ENCODE measurements around the gene DIAPH3. TPM values are rescaled to one million over a fixed set of nuclear protein-coding genes. Genes with fewer than 3 reads are reported as not detected.

Gene DIAPH3
- polyA plus RNA-seq, 3 donors from 2014 or later, result 0.03 to 0.25 TPM; not detected in 1

DNA sequence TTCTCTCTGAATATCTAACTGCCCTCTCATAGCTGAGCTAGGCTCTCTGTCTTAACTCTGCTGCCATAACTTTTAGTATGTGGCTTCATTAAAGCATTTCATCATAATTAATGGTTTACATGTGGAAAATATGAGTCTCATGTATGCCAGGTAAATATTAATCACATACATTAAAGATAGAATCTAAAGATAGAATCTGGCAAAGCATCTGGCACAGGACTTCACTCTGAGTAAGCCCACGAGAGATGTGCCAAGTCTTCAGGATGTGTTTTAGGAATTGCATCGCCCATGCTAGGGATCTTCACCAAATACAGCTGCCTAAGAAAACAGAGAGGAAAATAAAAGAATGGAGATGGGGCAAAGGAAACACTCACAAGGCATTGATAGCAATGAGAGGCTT lies 285.8 kb downstream of the DIAPH3 start:
- Mint-ChIP-seq H3K27ac (no peak overlapping the region), H3K4me1 (no peaks in the 10 kb centered on the region), H3K4me3 (no peak overlapping the region), H3K9me3 (no peaks in the 10 kb centered on the region), H3K36me3 (peaks cover 0 to 3% (median 0%) of the 10 kb centered on the region in 3 donors), H3K27me3 (ENCODE audit: low read depth in 3 of 3) (peaks cover 0 to 3% (median 0%) of the 10 kb centered on the region in 3 donors)
- DNase-seq, result no peak

DNA sequence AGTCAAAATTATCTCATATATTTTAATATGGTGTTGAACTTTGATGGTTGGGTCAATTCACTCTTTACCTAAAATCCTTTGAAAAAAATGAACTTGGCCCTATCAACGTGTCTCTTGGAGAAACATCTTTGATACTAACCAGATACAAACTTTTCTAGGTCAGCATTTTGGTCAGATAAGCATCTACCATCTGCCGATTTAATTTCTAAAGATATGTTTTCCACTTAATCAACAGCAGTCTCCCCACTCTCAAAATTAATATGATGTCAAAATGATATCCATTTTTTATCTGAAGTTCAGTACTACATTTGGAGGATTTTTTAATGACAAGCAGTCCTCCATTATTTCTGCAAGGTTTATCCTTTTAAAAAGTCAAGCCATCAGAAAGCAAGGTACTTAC lies 288.8 kb downstream of the DIAPH3 start:
- Mint-ChIP-seq H3K4me3 (no peak overlapping the region), H3K27ac (no peak overlapping the region), H3K9me3 (no peaks in the 10 kb centered on the region), H3K36me3 (peaks cover 0 to 7% (median 0%) of the 10 kb centered on the region in 3 donors), H3K4me1 (no peaks in the 10 kb centered on the region), H3K27me3 (ENCODE audit: low read depth in 3 of 3) (peaks cover 0 to 3% (median 0%) of the 10 kb centered on the region in 3 donors)
- DNase-seq, result no peak

DNA sequence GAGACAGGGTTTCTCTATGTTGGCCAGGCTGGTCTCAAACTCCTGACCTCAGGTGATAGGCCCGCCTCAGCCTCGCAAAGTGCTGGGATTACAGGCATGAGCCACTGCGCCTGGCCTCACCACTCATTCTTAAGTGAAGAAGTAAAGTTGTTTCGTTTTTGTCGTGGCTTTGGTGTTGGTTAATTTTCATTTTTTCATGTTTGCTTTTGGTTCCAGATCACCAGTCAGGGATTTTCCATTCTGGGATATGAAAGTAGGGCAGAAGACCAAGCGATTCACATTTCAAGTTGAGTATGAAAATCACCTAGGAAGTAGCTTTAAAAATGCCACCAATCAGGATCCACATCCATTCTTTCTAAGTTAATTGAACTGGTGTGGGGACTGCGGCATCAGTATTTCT lies 289.9 kb downstream of the DIAPH3 start:
- H3K27me3 Mint-ChIP-seq (ENCODE audit: low read depth in 3 of 3), result peaks cover 0 to 3% (median 0%) of the 10 kb centered on the region in 3 donors
- H3K27ac Mint-ChIP-seq, result no peak overlapping the region
- H3K9me3 Mint-ChIP-seq, result no peaks in the 10 kb centered on the region
- H3K4me3 Mint-ChIP-seq, result no peak overlapping the region
- H3K36me3 Mint-ChIP-seq, result peaks cover 0 to 7% (median 0%) of the 10 kb centered on the region in 3 donors
- no peak for DNase-seq
- H3K4me1 Mint-ChIP-seq, result no peaks in the 10 kb centered on the region

DNA sequence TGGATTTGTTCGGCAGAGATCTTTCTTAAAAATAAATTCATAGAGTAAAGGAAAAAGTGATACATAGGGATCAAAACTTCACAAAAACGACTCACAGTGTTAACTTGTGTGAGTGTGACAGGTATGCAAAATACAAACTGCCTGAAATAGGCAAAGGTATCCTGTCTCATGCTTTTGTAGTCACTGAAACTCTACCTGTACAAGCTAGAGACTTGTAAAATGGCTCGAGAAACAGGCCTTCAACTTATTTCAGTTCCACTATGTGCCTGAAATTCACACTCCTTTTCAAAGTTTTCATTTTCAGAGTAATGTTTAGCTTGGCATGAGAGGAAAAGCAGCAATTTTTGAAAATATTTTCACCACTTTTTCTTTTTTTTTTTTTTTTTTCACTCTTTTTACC lies 290.4 kb downstream of the DIAPH3 start:
- Mint-ChIP-seq H3K27ac (no peak overlapping the region), H3K4me1 (no peaks in the 10 kb centered on the region), H3K9me3 (peaks cover 0 to 2% (median 0%) of the 10 kb centered on the region in 6 donors), H3K27me3 (ENCODE audit: low read depth in 3 of 3) (peaks cover 0 to 3% (median 0%) of the 10 kb centered on the region in 3 donors), H3K36me3 (peaks cover 0 to 7% (median 0%) of the 10 kb centered on the region in 3 donors), H3K4me3 (no peak overlapping the region)
- DNase-seq, result no peak

DNA sequence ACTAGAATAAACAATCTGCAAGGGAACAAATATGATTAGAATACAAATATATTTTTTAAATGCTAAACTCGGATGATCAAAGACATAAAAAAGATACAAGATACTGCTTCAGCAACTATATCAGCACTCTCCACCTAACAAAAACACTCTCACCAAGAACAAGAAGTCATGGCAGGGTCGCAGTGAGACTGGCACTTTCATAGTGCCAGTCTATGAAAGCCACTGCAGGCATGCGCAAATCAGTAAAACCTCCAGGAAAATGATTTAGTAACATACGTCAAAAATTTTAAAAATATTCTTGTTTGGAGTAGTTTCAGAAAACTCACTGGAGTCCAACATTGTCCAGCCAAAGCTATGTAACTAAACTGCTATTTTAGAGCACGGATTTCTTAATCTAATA lies 295.9 kb downstream of the DIAPH3 start:
- H3K9me3 Mint-ChIP-seq, result peaks cover 0 to 2% (median 0%) of the 10 kb centered on the region in 6 donors
- no peak overlapping the region for H3K27ac Mint-ChIP-seq
- no peaks in the 10 kb centered on the region for H3K4me1 Mint-ChIP-seq
- peaks cover 0 to 2% (median 0%) of the 10 kb centered on the region in 3 donors for H3K27me3 Mint-ChIP-seq (ENCODE audit: low read depth in 3 of 3)
- H3K36me3 Mint-ChIP-seq, result peaks cover 0 to 4% (median 0%) of the 10 kb centered on the region in 3 donors
- DNase-seq, result no peak
- no peak overlapping the region for H3K4me3 Mint-ChIP-seq

DNA sequence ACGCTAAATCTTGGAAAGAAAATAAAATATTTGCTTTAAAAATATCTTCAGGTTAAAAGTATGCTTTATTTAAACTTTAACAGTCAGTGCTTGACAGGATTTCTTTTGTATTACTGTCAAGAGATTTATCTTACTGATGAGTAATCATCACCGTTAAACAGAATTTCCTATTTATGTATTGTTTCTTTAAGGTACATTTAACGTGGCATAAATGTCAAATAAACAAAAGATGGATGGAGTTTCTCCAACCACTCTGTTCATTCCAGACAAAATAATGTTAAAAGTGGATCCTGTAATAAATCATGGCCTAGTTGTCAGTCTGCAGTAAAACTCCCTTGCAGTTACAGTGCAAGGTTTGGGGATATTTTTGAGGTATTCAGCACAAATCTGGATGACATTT lies 298.3 kb downstream of the DIAPH3 start:
- no peaks in the 10 kb centered on the region for H3K4me1 Mint-ChIP-seq
- peaks cover 0 to 2% (median 0%) of the 10 kb centered on the region in 3 donors for H3K27me3 Mint-ChIP-seq (ENCODE audit: low read depth in 3 of 3)
- DNase-seq, result no peak
- peaks cover 0 to 7% (median 0%) of the 10 kb centered on the region in 3 donors for H3K36me3 Mint-ChIP-seq
- H3K27ac Mint-ChIP-seq, result no peak overlapping the region
- peaks cover 0 to 2% (median 0%) of the 10 kb centered on the region in 6 donors for H3K9me3 Mint-ChIP-seq
- no peak overlapping the region for H3K4me3 Mint-ChIP-seq

DNA sequence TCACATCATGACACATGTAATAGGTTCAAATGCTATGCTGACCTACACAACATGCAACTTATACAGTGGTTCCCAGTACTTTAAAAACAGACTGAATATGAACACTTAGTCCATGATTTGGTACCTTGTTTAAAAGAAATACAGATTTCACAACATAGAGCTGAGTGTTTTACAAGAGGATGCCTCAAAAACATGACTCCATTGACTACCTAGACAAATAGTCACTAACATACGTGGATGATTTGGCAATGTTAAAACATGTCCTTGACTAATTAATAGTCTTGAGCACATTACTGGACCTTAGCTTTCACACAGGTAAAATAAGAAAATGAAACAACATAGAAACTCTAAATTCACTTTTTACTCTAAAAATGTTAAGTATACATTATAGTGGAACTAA lies 300.1 kb downstream of the DIAPH3 start:
- peaks cover 0 to under 1% (median 0%) of the 10 kb centered on the region in 6 donors for H3K9me3 Mint-ChIP-seq
- no peak overlapping the region for H3K27ac Mint-ChIP-seq
- DNase-seq, result no peak
- H3K27me3 Mint-ChIP-seq (ENCODE audit: low read depth in 3 of 3), result no peaks in the 10 kb centered on the region
- no peak overlapping the region for H3K4me3 Mint-ChIP-seq
- H3K4me1 Mint-ChIP-seq, result no peaks in the 10 kb centered on the region
- peaks cover 0 to 7% (median 0%) of the 10 kb centered on the region in 3 donors for H3K36me3 Mint-ChIP-seq

DNA sequence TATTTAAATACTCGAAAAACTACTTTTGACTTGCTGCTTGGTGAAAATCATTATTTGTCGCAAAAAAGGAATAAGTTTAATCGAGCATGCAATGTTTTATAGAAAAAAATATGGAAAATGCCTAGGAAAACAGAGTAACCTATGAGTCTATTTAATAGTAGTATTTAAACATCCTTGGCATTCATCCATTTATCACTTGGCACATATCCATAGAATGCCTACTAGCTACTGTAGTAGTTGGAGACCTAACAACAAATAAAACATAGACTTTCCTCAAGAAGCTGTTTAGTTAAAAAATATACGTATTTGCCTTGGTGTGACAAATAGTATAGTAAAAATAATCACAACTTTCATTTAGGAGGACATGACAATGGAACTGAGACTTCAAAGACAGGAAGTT lies 302.1 kb downstream of the DIAPH3 start:
- no peak overlapping the region for H3K4me3 Mint-ChIP-seq
- no peak overlapping the region for H3K27ac Mint-ChIP-seq
- no peak for DNase-seq
- H3K36me3 Mint-ChIP-seq, result peaks cover 0 to 7% (median 0%) of the 10 kb centered on the region in 3 donors
- H3K9me3 Mint-ChIP-seq, result no peaks in the 10 kb centered on the region
- no peaks in the 10 kb centered on the region for H3K27me3 Mint-ChIP-seq (ENCODE audit: low read depth in 3 of 3)
- H3K4me1 Mint-ChIP-seq, result no peaks in the 10 kb centered on the region

DNA sequence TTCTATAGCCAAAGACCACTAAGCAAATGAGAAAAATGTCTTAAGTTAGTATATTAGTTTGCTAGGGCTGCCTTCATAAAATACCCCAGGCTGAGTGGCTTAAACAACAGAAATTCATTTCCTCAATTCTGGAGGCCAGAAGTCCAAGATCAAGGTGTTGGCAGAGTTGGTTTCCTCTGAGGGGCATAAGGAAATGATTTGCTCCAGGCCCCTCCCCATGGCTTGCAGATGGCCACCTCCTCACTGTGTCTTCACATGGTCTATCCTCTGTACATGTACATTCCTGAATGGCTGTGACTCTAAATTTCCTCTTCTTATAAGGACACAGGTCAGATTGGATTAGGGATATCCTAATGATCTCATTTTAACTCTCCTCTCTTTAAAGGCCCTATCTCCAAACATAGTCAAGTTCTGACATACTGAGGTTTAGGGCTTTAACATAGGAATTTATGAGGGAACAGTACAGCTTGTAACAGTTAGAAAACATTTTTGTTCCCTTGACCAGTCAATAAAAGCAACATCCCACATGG lies 307.4 kb downstream of the DIAPH3 start:
- no peak for DNase-seq
- Mint-ChIP-seq H3K4me3 (no peak overlapping the region), H3K4me1 (no peaks in the 10 kb centered on the region), H3K27ac (no peak overlapping the region), H3K9me3 (peaks cover 0 to 4% (median under 1%) of the 10 kb centered on the region in 6 donors), H3K36me3 (peaks cover 0 to 10% (median 5%) of the 10 kb centered on the region in 3 donors), H3K27me3 (ENCODE audit: low read depth in 3 of 3) (no peaks in the 10 kb centered on the region)

DNA sequence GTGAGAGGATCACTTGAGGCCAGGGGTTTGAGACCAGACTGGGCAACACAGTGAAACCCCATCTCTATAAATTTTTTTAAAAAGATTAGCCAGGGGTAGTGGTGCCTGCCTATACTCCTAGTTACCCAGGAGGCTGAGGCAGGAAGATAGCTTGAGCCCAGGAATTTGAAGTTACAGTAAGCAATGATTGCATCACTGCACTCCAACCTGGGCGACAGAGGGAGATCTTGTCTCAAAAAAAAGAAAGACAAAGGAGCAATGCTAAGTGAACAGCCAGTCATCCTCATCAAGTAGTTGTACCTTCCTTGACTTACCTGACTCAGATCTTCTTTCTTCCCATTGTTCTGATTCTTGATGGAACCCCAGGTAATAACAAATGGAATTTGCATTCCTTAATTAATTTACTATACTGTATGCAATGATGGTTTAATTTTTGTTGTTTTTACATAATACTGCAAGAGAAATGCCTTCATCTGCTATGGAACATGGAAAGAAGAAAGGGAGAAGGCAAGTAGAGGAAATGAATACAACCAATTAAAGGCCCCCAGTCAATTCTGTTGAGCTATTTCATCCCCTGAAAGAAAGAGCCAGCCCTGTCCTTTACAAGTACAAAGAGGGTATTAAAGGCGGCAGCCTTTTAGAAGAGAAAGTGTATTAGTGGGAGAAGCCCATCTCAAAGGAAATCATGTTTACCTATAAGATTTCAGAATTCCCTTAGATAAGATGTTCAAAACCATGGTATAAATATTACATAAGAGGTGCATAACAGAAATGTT lies 316.7 kb downstream of the DIAPH3 start:
- peaks cover 0 to 7% (median 4%) of the 10 kb centered on the region in 6 donors for H3K9me3 Mint-ChIP-seq
- H3K36me3 Mint-ChIP-seq, result peaks cover 0 to 4% (median 0%) of the 10 kb centered on the region in 3 donors
- H3K27ac Mint-ChIP-seq, result no peak overlapping the region
- no peak for DNase-seq
- no peak overlapping the region for H3K4me3 Mint-ChIP-seq
- H3K4me1 Mint-ChIP-seq, result no peaks in the 10 kb centered on the region
- H3K27me3 Mint-ChIP-seq (ENCODE audit: low read depth in 3 of 3), result no peaks in the 10 kb centered on the region

DNA sequence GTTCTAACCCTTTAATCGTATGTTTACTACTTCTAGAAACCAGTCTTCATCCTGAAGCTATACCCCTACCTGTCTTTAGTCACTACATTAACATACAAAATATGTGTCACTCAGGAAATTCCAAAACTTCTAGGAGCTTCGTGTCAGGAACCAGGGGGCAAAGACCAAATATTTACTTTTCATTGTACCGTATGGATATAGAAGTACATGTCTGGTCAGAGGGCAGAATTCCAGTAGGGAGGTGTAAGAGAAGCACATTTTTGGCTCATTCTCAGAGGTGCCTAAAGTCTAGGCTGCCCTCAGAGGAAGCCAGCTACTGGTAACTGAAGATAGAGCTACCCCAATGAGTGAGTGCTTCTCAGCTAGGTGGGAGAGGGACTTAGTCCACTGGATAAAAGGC lies 320.7 kb downstream of the DIAPH3 start:
- no peaks in the 10 kb centered on the region for H3K27me3 Mint-ChIP-seq (ENCODE audit: low read depth in 3 of 3)
- H3K9me3 Mint-ChIP-seq, result peaks cover 0 to 3% (median 0%) of the 10 kb centered on the region in 6 donors

DNA sequence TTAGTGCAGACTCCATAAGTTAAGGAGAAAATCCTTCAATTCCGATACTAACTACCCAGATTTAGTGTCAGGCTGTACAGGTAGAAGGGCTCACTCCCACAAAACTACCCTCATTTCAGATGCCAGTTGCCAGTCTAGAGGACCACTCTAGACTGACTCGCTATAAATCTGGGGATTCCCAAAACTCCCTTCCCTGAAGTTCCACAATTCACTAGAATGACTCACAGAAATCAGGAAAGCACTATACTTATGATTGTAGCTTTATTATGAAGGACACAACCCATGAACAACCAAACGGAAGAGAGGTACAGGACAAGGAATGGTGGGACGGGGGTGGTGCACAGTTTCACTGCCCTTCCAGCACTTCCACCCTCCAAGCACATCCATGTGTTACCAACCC lies 321.2 kb downstream of the DIAPH3 start:
- Mint-ChIP-seq H3K36me3 (no peaks in the 10 kb centered on the region), H3K9me3 (peaks cover 0 to 2% (median 0%) of the 10 kb centered on the region in 6 donors), H3K27ac (no peak overlapping the region), H3K4me3 (no peak overlapping the region), H3K27me3 (ENCODE audit: low read depth in 3 of 3) (no peaks in the 10 kb centered on the region), H3K4me1 (no peaks in the 10 kb centered on the region)
- no peak for DNase-seq

More for the DNA sequence above, 320.7 kb downstream of the DIAPH3 start:
- Mint-ChIP-seq H3K36me3 (no peaks in the 10 kb centered on the region), H3K4me1 (no peaks in the 10 kb centered on the region), H3K27ac (no peak overlapping the region), H3K4me3 (no peak overlapping the region)
- DNase-seq, result no peak

DNA sequence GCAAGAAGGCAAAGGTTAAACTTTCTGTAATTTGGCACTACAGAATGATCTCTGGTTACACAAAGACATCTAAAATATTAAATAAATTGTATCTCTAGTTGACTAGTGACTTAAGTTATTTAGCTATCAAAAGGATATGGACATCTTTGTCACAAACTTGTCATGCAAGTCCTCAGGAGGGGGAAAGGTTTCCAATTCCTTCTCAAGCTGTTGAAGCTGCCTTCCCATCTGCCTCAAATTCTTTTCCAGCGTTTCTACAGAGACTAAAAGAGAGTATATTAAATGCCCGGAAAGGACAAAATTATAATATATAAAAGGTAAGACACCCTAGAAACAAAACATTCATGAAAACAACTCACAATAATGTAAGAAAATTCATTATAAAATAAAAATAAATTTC lies 324.5 kb downstream of the DIAPH3 start:
- H3K27ac Mint-ChIP-seq, result no peak overlapping the region
- H3K36me3 Mint-ChIP-seq, result no peaks in the 10 kb centered on the region
- no peak overlapping the region for H3K4me3 Mint-ChIP-seq
- no peak for DNase-seq
- no peaks in the 10 kb centered on the region for H3K4me1 Mint-ChIP-seq
- no peaks in the 10 kb centered on the region for H3K9me3 Mint-ChIP-seq
- no peaks in the 10 kb centered on the region for H3K27me3 Mint-ChIP-seq (ENCODE audit: low read depth in 3 of 3)

DNA sequence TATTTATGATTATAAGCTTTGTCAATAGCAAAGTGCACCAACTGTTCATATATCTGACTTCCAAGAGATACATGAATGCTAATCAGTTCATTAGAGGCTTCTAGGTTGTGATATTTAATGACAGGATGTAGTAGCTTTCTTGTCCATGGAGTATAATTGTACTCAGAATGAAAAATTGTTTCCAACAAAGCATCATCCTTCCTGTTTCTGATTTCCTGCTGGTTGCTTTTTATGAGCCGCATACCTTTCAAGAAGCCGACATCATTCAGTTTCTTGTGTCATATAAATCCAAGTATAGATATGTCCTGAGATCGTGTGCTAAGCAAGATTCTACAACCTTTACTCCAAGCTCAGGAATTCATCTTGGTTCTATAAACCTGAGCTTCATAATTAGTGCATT lies 326.6 kb downstream of the DIAPH3 start:
- H3K4me3 Mint-ChIP-seq, result no peak overlapping the region

More for the DNA sequence above, 326.6 kb downstream of the DIAPH3 start:
- no peak for DNase-seq
- H3K27ac Mint-ChIP-seq, result no peak overlapping the region
- no peaks in the 10 kb centered on the region for H3K4me1 Mint-ChIP-seq
- H3K27me3 Mint-ChIP-seq (ENCODE audit: low read depth in 3 of 3), result no peaks in the 10 kb centered on the region
- peaks cover 0 to 2% (median 0%) of the 10 kb centered on the region in 6 donors for H3K9me3 Mint-ChIP-seq
- no peaks in the 10 kb centered on the region for H3K36me3 Mint-ChIP-seq

Data from immature natural killer cell (primary cell).